T-helper 1 cell treated with Interleukin-12 subunit alpha and Interleukin-12 subunit beta and Interleukin-4 antibody, amounts not matched to agents 30 ng/mL and 1 ng/mL, for 36 hours (primary cell): ENCODE measurements around the gene POLH. TPM values are rescaled to one million over a fixed set of nuclear protein-coding genes. Genes with fewer than 3 reads are reported as not detected.

Experiments
- intact Hi-C: fragments of 100-400 bp; cut with micrococcal nuclease; formaldehyde crosslinking; loops from one replicate; pipeline ENCODE4 v1.15.1; 2024
- total RNA-seq: library from RNA; stranded (reverse); gene quantifications from 2 replicates; pipeline ENCODE4 v1.2.3, GENCODE V29; 2022

The POLH gene
- total RNA-seq, 1 donor from 2014 or later, result 62.5 TPM

DNA sequence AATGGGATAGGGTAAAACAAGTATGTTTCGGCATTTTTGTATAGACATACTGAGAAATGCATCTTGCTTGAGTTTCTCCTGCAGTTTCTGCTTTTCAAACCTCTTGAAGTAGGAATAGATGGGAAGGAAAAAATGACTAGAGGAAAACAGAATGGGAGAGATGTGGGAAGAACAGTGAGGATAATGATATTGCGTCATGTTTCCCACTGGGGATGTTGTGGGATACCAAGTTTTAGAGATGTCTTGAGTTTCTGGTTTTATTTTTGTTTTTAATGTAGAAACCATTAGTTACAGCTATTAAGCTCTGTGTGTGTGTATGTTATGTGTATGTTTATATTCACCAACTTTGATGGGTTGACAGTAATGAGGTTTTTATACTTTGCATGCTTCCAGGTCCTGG, 24.6 kb downstream of the POLH start:
- intact Hi-C loops, result no loop called here

DNA sequence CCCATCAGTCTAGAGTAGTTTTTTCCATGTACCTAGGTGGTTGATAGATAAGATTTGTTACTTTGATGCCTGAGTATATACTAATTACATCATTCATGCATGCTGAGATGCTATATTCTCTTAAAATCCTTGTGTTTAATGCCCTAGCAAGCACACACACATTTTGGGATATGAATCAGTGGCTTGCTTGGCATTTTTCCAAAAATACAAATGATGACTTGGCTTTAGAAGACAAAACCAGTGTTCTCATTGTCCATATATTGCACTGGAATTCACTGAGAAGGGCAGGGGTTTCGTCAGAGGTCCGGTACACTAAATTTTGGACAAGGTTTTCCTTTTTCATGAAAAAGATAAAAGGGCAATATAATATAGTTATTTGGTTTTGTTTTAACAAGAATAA, 28.2 kb downstream of the POLH start:
- intact Hi-C loops, result no loop called here

DNA sequence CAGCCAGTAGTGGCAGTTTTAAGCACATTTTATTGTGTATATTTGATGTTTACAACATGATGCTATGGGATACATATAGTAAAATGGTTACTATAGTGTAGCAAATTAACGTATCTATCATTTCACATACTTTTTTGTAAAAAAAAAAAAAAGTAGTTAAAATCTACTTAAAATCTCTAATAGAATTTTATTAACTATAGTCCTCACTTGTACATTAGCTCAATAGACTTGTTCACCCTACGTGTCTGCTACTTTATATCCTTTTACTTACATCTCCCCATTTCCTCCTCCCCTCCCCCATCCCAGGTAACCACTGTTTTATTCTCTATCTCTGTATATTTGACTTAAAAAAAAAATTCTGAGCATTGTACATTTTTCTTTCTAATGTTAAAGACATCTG, 30.0 kb downstream of the POLH start:
- intact Hi-C loops, result no loop called here

DNA sequence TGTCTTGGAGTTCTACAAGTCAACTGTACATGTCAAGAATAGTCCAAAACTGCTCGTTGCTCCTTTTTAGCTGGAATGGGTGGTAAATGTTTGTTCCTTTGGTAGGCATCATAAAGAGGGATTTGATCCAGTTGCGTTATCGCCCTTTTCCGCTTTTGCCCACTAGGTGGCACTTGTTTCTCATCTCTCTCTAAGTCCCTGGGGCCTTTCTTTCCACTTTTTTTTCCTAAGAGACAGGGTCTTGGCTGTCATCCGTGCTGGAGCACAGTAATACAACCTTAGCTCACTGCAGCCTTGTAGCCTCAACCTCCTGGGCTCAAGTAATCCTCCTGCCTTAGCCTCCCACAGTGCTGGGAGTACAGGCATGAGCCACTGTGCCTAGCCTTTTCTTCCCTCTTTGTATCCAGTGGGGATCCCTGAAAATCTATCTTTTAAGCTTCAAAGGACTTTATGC, 32.4 kb downstream of the POLH start:
- intact Hi-C loops, result loop anchor here (1.0 kb wide), 4 partner anchors 21 to 471 kb away; partner anchors contain the start of genes GTPBP2 and MAD2L1BP

DNA sequence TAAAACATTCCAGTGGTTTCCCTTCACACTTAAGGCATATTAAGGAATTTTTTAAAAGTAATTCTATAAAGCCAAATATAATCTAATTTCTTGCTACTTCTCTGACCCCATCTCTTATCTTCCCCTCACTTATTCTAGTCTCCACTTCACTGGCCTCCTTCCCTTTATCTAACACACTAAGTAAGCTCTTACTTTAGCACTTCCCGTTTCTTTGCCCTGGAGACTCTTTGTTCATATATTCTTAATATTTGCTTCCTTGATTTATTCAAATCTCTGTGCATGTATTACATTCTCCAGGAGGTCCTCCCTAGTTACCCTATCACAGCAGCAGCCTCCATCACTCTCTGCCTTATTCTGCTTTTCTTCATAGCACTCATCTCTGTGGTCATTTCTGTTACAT, 32.8 kb downstream of the POLH start:
- intact Hi-C loops, result loop anchor here (1.0 kb wide), 4 partner anchors 20 to 470 kb away; partner anchors contain the start of genes GTPBP2 and MAD2L1BP

DNA sequence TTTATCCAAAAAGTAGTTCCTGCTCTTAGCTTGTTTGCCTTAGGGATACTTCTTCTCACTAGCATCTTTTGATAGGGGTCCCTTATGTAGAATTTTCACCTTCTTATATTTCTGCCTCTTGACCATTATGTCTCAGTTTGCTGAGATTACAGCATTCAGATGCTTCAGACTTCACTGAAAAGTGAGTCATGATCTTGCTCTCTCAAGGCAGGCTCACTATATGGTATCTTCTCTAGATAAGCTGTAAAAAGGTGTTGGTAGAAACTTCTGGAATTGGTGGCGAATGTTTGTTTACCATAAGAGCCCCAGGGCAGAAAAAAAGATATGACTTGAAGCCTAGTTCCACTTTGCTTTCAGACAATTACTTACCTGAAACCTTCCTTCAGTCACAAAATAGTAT, 33.4 kb downstream of the POLH start:
- intact Hi-C loops, result no loop called here

DNA sequence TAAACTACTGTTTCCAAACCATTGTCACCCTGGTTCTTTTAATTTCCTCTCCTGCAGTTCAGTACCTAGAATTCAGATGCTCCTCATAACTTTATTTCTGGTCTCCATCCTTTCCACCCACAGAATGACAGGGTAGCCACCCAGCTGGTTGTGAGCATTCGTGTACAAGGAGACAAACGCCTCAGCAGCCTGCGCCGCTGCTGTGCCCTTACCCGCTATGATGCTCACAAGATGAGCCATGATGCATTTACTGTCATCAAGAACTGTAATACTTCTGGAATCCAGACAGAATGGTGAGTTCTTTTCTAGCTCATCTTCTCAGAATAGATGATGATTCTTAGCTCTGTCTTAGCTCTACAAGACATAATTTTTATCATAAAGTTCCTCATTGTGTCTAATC, 34.4 kb downstream of the POLH start:
- intact Hi-C loops, result no loop called here

DNA sequence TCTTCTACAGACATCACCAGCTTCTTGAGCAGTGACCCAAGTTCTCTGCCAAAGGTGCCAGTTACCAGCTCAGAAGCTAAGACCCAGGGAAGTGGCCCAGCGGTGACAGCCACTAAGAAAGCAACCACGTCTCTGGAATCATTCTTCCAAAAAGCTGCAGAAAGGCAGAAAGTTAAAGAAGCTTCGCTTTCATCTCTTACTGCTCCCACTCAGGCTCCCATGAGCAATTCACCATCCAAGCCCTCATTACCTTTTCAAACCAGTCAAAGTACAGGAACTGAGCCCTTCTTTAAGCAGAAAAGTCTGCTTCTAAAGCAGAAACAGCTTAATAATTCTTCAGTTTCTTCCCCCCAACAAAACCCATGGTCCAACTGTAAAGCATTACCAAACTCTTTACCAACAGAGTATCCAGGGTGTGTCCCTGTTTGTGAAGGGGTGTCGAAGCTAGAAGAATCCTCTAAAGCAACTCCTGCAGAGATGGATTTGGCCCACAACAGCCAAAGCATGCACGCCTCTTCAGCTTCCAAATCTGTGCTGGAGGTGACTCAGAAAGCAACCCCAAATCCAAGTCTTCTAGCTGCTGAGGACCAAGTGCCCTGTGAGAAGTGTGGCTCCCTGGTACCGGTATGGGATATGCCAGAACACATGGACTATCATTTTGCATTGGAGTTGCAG, 37.9 kb downstream of the POLH start:
- intact Hi-C loops, result no loop called here

DNA sequence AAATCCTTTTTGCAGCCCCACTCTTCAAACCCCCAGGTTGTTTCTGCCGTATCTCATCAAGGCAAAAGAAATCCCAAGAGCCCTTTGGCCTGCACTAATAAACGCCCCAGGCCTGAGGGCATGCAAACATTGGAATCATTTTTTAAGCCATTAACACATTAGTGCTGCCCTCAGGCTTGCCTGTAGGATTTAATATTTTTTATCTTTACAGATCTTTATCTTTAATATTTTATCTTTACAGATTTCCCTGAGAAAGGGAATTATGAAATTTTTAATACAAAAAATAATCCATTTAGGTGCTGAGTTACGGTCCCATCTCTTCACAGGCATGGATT, 38.4 kb downstream of the POLH start:
- intact Hi-C loops, result no loop called here

DNA sequence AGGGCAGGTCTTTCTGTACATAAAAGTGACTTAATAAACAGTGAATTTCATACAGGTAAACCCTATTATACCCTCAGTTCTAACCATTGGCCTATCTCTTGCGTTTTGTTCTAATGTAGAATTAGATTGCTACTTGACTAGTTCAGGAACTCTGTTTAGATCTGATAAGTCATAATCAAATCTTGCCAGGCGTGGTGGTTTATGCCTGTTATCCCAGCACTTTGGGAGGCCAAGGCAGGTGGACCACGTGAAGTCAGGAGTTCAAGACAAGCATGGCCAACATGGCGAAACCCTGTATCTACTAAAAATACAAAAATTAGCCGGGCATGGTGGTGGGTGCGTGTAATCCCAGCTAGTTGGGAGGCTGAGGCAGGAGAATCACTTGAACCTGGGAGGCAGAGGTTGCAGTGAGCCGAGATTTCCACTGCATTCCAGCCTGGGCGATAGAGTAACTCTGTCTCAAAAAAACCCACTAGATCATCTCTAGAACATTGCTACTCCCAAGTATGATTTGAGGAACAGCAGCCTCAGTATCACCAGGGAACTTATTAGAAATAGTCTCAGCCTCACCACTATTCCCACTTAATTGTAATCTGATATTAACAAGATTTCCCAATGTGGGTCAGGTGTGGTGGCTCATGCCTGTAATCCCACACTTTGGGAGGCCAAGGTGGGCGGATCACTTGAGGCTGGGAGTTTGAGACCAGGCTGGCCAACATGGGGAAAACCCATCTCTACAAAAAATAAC, 40.9 kb downstream of the POLH start:
- intact Hi-C loops, result no loop called here

DNA sequence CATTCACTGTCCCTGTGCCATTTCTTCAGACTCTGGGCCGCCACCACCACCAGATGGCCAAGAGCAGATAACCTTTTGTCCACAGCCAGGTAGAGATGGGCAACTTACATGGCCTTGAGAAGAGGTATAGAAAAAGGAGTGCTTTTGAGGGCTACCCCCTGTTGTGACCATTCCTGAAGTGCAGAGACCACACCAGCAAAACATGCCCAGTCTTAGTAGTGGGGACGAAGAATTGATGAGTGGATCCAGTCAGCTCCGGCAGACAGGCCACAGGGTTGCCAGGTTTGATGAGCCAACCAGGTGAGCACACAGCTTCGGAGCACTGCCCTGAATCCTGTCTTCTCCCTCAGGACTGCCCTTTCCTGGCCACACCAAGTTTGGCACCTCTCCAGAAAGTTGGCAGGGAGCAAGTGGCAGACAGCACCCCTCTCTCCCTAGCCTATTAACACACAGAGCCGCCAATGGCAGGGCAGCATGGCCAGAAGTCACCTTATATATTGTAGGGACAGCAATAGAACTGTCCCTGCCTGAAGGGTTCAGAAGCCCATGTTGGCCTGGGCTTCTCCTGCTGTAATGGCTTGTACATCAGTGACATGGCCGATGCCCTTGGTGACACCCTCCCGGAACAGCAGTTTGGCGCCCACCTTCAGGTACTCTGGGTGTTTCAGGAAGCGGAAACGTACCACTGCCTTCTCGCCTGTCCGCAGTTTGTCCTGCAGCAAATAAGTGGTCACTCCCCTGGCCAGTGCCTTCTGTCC, 45.3 kb downstream of the POLH start:
- intact Hi-C loops, result no loop called here

DNA sequence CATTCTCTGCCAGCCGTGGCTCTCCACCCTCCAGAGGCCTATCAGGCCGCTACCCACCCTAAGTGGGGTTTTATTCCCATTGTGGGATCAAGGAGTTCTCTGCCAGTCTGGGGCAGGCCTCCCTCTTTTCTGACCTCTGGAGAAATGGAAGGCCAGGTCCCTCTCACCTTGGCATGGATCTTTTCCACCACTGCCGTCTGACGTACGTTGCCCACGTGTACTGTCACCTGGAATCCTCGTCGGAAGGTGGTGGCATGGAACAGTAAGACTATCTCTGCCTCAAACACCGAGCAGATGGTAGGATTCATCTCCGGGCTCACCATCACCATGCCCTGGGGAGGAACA, 45.8 kb downstream of the POLH start:
- intact Hi-C loops, result no loop called here

DNA sequence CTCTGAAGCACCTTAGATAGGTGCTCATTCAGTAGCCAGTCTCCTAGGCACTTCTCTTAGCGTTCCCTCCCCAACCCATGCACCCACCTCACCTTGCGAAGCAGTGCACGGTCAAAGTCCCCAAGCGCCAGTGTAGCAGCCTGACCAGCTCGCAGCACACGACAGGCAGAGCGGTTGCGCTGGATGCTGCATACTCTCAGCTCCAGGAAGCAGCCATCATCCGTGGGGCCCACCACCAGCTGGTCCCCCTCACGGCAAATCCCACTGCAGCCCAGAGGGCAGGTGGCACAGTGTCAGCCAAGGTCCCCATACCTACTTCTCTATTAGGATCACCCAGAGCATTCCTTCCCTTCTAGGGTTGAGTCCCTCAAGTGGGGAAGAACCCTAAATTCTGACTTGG, 46.6 kb downstream of the POLH start:
- intact Hi-C loops, result no loop called here

DNA sequence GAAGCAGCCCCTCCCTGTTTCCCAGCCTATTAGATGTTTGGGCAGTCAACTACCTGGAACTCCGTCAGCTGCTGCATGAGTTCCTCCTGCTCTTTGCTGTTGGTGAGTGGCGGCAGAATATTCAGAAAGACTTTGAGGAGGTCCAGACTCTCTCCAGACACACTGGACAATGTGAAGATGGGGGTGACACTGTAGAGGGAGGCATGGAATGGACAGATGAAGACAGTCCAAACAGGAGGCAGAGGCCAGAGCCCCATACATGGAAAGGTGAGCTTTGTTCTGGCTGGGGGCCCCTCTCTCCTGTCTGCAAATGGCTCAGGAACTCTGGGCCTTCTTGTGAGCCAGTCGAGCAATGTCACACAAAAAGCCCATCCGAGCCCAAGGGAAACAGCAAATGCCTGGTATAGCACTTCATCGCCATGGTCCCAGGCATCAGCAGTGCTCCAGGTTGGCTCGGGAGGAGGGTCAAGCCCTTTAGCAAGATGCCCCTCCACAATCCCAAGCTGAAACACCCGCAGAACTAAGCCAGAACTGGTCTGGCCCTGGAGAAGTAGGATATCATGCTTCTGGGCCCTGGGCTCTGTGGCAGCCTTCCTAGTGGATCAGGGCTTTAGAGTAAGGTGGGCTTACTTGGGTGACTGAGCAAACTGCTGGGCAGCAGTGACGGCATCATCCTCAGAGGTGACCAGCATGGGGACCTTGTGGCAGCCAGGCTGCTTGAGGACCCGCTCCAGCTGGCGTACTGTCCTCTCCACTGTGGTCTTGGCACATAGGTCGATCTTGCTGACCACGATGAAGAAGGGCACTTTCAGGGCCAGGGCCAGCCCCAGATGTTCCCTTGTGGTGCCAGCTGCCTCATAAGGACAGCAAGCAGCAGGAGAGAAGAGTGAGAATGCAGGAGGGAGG, 48.1 kb downstream of the POLH start:
- intact Hi-C loops, result no loop called here

DNA sequence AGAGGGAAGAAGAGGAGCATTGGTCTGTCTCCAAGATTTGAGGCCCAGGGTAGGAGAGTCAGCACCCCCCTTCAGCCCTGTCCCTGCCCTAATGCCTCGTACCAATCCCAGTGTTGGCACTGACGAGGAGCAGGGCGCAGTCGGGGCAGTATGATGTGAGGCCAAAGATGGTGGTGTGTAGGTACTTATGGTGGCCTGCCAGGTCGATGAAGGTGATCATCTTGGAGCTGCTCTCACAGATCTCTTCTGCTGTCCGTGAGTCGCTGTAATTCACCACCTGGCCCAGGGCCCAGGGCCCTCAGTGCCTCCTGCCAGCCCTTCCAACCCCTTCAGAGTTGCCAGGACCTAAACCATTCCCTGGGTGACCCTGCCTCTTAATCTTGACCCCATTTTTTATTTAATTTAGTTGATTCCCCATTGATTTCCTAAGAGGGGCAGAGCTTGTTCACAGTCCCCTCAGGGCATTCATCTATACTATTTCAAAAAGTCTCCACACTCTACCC, 48.9 kb downstream of the POLH start:
- intact Hi-C loops, result loop anchor here (5.0 kb wide), 3 partner anchors 597 to 1573 kb away; partner anchors contain the start of genes SLC29A1, TAF8 and TRERF1

DNA sequence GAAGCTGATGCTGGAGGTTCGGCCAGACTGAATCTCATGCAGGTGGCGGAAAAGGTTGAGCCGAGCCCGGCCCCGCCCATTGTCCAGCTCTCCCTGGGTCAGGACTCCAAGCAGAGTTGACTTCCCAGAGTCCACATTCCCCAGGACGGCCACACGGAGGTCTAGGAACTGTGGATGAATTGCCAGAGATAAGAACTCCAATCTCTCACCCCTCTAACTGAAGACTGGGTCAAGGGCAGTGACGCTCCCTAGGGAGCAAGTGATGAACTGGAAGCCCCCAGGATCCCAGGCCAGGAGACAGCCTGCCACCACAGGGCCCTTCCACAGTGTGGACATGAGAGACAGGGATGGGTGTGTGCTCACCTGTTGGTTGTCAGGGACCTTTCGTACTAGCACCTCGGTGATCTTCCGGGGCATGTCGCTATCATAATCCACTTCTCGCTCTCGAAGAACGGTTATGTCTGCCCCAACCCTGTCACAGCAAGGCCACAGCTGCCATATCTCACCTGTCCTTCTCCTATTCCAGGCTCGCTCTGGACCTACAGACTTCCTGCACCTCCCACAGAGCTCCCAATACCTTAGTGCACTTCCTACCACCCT, 49.5 kb downstream of the POLH start:
- intact Hi-C loops, result loop anchor here (5.0 kb wide), 3 partner anchors 597 to 1573 kb away; partner anchors contain the start of genes SLC29A1, TAF8 and TRERF1

DNA sequence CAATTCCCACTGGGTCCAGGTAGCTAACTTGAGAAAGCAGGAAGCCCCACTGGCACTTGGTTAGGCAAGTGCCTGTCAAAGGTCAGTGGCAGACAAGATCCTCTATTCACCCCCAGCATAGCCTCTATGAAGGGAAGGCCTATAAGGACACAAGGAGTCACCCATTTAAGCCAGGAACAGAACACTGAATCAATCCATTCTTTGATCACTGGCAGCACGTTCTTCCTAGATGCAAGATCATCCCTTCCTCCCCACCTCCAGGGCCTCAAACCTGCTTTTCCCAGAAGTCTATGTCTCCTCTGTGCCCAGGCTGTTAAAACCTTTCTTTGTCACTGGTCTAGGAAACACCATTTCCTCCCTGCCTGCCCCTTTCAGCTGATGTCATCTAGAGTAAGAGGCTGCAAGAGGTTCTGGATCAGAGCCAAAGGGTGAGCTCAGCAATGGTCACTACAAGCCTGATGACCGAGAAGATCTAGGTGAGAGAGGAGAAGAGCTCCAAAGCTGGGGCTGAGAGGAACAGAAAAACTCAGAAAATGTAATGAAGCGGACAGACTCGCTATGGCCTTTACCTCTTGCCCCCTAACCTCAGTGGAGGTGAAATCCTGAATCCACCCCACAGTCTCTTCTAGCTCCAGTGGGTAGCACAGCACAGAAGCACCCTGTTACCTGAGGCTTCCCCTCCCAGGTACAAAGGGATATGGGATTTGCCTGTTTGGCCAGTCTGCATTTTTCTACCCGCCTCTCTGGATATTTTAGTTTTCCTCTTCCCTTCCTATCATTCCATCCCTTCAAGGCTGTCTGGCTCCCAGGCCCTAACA, 51.2 kb downstream of the POLH start:
- intact Hi-C loops, result loop anchor here (5.0 kb wide), 3 partner anchors 595 to 1575 kb away; partner anchors contain the start of genes SLC29A1, TAF8 and TRERF1

DNA sequence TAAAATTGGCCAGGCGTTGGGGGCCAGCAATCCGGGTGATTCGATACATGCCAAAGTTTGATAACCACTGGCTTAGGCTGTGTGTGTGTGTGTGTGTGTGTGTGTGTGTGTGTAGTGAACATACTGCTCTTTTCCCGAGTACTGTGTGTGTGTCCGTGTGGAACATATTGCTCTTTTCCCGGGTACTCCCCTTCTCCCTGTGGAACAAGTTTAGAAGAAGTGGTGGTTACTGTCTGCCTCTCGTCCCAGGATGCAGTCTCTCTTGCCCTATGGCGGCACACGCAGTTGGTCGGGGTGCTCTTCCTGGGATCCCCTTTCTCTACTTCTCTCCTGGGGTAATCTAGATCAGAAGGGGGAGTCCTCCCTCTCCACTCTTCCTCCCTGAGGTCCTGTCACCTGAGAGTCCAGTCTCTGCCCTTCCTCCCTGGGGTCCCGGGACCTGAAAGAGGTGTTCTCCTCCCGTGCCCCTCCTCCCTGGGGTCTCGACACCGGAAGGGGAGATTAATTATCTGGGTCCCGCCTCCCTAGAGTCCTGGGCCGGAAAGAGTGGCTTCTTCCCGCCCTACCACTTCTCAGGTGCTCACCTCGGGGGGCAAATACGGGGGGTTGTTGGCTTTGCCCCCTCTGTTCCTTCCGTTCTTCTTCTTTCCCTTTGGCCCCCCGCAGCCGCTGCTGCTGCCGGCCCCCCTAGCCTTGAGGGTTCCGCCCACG, 52.6 kb downstream of the POLH start:
- intact Hi-C loops, result loop anchor here (1.0 to 5.0 kb wide), 21 partner anchors 8 to 1576 kb away; partner anchors contain the start of genes AARS2, ABCC10, CDC5L and CNPY3

DNA sequence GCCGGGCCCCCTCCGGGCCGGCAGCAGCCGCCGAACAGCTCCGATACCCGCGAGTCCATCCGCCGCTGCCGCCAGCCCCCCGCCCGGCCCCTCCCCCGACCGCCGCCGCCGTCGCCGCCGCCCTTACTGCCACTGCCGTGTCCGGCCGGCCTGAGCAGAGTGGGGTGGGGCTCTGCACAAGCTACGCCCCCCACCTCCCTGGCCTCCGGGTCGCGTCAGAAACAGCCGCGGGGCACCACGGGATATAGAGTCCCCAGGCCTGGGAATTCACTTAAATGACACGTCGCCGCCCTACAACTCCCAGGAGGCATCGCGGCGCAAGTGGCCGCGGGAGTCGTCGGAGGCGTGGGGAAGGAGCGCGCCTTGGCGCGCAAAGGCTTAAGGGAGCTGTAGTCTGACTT, 53.1 kb downstream of the POLH start, which contains the start of gene GTPBP2:
Gene GTPBP2, minus strand, starts transcription at position 161 of the 401 bp plus-strand sequence. Its CDS starts 102 bp downstream, at position 59.
- intact Hi-C loops, result loop anchor here (1.0 to 5.0 kb wide), 20 partner anchors 16 to 1577 kb away; partner anchors contain the start of genes AARS2, ABCC10, CDC5L and CNPY3
